ENCODE results near the gene UQCRH.

The UQCRH gene

DNA sequence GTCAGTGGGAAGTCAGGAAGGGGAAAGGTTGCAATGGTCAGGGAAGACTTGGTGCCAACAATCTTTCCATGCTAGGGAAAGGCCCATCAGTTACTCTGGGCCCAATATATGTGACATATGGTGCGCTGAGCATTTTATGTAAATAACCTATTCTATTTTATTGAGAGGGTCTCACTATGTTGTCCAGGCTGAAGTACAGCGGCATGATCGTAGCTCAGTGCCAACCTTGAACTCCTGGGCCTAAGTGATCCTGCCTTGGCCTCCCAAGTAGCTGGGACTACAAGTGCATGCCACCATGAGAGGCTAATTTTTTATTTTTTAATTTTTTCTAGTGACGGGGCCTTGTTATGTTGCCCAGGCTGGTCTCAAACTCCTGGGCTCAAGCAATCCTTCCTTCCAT is 6.8 kb downstream of the UQCRH start:
- POLR2A ChIA-PET = interaction anchor here (1.0 kb wide), 1 partner anchor 178 kb away, joined by 3 read pairs; no protein-coding TSS in a partner anchor
- no peaks in the 10 kb centered on the region for H3K4me1 ChIP-seq (ENCODE audit: control insufficient read depth, insufficient read depth, low read length)
- no peak overlapping the region for H3K4me3 ChIP-seq (ENCODE audit: low read depth, low read length)
- peaks cover 46 to 86% of the 10 kb centered on the region in 2 experiments for H3K36me3 ChIP-seq (ENCODE audit: control insufficient read depth in 2 of 2, insufficient read depth in 1 of 2, low read length in 2 of 2)
- H3K27ac ChIP-seq (ENCODE audit: extremely low read depth, low read depth, low read length) = no peak overlapping the region
- TF ChIP-seq ZNF311 (tag by site-specific recombination; IDR thresholded peaks at IDR 0.05; ENCODE audit: borderline replicate concordance) (no peak), ZNF121 (tag by site-specific recombination; IDR thresholded peaks at IDR 0.05) (peak; percentile 88)
- CTCF ChIA-PET = interaction anchor here (1.0 kb wide), 1 partner anchor 23 kb away, joined by 4 read pairs; no protein-coding TSS in a partner anchor
- H3K9me3 ChIP-seq (ENCODE audit: control insufficient read depth, insufficient read depth, low read depth, low read length) = no peaks in the 10 kb centered on the region

DNA sequence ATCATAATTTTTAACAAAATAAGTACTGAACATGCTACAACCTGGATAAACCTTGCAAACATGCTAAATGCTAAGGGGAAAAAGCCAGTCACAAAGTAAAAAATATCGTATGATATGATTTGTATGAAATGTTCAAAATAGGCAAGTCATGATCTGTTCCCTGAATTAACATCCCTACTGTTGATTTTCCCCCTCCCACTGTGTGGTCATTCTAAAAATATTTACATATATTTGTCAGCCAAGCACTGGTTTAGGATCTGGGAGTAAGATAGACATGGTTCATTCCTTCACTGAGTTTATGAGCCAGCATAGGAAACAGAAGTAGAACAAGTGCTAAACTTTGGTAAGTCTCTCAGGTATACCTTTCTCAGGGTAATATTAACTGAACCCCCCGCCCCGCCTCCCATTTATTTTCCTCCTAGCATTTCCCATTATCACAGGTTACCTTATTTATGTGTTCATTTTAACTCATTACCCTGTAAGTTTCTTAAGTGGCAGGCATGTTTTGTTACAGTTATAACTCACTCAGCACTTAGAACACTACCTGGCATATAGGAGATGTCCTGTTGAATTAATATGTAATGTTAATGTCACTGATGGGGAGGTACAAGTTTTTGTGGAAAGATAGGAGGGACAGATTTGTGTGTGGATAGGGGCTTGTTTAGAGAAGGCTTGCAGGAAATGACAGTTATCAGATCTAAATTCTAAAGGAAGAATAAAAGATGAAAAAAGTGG is 12.3 kb downstream of the UQCRH start:
- Histone ChIP-seq H3K4me1 (ENCODE audit: control insufficient read depth, insufficient read depth, low read length) (no peaks in the 10 kb centered on the region), H3K36me3 (ENCODE audit: control insufficient read depth in 2 of 2, insufficient read depth in 1 of 2, low read length in 2 of 2) (peaks cover 50 to 64% of the 10 kb centered on the region in 2 experiments), H3K4me3 (ENCODE audit: low read depth, low read length) (no peak overlapping the region), H3K9me3 (ENCODE audit: control insufficient read depth, insufficient read depth, low read depth, low read length) (no peaks in the 10 kb centered on the region), H3K27ac (ENCODE audit: extremely low read depth, low read depth, low read length) (no peak overlapping the region)
- ChIA-PET CTCF (interaction anchor here (0.6 kb wide), 1 partner anchor 801 kb away, joined by 3 read pairs; no protein-coding TSS in a partner anchor), POLR2A (interaction anchor here (0.6 to 1.1 kb wide), 2 partner anchors 13 to 31 kb away, joined by 3 to 4 read pairs; partner anchors contain the start of gene LRRC41)
- TF ChIP-seq, protein P1, sequence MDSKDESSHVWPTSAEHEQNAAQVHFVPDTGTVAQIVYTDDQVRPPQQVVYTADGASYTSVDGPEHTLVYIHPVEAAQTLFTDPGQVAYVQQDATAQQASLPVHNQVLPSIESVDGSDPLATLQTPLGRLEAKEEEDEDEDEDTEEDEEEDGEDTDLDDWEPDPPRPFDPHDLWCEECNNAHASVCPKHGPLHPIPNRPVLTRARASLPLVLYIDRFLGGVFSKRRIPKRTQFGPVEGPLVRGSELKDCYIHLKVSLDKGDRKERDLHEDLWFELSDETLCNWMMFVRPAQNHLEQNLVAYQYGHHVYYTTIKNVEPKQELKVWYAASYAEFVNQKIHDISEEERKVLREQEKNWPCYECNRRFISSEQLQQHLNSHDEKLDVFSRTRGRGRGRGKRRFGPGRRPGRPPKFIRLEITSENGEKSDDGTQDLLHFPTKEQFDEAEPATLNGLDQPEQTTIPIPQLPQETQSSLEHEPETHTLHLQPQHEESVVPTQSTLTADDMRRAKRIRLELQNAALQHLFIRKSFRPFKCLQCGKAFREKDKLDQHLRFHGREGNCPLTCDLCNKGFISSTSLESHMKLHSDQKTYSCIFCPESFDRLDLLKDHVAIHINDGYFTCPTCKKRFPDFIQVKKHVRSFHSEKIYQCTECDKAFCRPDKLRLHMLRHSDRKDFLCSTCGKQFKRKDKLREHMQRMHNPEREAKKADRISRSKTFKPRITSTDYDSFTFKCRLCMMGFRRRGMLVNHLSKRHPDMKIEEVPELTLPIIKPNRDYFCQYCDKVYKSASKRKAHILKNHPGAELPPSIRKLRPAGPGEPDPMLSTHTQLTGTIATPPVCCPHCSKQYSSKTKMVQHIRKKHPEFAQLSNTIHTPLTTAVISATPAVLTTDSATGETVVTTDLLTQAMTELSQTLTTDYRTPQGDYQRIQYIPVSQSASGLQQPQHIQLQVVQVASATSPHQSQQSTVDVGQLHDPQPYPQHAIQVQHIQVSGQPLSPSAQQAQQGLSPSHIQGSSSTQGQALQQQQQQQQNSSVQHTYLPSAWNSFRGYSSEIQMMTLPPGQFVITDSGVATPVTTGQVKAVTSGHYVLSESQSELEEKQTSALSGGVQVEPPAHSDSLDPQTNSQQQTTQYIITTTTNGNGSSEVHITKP (tag by site-specific recombination; IDR thresholded peaks at IDR 0.05) = peak; percentile 55; the same call in 1 of the 2 replicates
- TF ChIP-seq ZFHX2 (tag by site-specific recombination; conservative IDR thresholded peaks at IDR 0.05) = no peak
- TF ChIP-seq ZNF10 (tag by site-specific recombination; IDR thresholded peaks at IDR 0.05) = no peak
- TF ChIP-seq TCF7L2 (IDR thresholded peaks at IDR 0.05; ENCODE audit: borderline replicate concordance, low read depth, low read length) = no peak

DNA sequence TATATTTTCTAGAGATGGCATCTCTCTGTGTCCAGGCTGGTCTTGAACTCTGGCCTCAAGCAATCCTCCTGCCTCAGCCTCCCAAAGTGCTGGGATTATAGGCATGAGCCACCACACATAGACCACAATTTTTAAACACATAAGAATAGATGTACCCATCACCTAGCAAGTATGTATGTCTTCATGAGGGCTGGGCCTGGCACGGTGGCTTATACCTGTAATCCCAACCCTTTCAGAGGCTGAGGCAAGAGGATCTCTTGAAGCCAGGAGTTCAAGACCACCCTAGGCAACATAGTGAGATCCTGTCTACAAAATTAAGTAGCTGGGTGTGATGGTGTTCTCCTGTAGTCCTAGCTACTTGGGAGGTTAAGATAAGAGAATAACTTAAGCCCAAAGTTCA is 13.8 kb downstream of the UQCRH start:
- ChIA-PET CTCF (interaction anchor here (0.9 to 1.3 kb wide), 2 partner anchors 16 to 23 kb away, joined by 4 read pairs; no protein-coding TSS in a partner anchor), POLR2A (interaction anchor here (1.5 to 1.6 kb wide), 2 partner anchors 14 to 23 kb away, joined by 6 read pairs; partner anchors contain the start of genes LRRC41, NSUN4 and UQCRH)
- peaks cover 36 to 49% of the 10 kb centered on the region in 2 experiments for H3K36me3 ChIP-seq (ENCODE audit: control insufficient read depth in 2 of 2, insufficient read depth in 1 of 2, low read length in 2 of 2)
- H3K4me1 ChIP-seq (ENCODE audit: control insufficient read depth, insufficient read depth, low read length) = no peaks in the 10 kb centered on the region
- TF ChIP-seq ZNF585B (tag by site-specific recombination; IDR thresholded peaks at IDR 0.05) (no peak), ZNF175 (tag by site-specific recombination; IDR thresholded peaks at IDR 0.05) (no peak), ZNF37A (tag by site-specific recombination; IDR thresholded peaks at IDR 0.05) (no peak), ZNF473 (tag by site-specific recombination; IDR thresholded peaks at IDR 0.05) (no peak), ZNF529 (tag by site-specific recombination; IDR thresholded peaks at IDR 0.05; ENCODE audit: insufficient replicate concordance) (no peak), ZNF48 (tag by site-specific recombination; IDR thresholded peaks at IDR 0.05) (no peak), WT1 (tag by site-specific recombination; IDR thresholded peaks at IDR 0.05) (no peak), ZNF777 (tag by site-specific recombination; IDR thresholded peaks at IDR 0.05; ENCODE audit: borderline replicate concordance) (no peak)
- TF ChIP-seq, protein P2, sequence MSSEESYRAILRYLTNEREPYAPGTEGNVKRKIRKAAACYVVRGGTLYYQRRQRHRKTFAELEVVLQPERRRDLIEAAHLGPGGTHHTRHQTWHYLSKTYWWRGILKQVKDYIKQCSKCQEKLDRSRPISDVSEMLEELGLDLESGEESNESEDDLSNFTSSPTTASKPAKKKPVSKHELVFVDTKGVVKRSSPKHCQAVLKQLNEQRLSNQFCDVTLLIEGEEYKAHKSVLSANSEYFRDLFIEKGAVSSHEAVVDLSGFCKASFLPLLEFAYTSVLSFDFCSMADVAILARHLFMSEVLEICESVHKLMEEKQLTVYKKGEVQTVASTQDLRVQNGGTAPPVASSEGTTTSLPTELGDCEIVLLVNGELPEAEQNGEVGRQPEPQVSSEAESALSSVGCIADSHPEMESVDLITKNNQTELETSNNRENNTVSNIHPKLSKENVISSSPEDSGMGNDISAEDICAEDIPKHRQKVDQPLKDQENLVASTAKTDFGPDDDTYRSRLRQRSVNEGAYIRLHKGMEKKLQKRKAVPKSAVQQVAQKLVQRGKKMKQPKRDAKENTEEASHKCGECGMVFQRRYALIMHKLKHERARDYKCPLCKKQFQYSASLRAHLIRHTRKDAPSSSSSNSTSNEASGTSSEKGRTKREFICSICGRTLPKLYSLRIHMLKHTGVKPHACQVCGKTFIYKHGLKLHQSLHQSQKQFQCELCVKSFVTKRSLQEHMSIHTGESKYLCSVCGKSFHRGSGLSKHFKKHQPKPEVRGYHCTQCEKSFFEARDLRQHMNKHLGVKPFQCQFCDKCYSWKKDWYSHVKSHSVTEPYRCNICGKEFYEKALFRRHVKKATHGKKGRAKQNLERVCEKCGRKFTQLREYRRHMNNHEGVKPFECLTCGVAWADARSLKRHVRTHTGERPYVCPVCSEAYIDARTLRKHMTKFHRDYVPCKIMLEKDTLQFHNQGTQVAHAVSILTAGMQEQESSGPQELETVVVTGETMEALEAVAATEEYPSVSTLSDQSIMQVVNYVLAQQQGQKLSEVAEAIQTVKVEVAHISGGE (tag by site-specific recombination; conservative IDR thresholded peaks at IDR 0.05; ENCODE audit: low read depth) = no peak
- no peaks in the 10 kb centered on the region for H3K9me3 ChIP-seq (ENCODE audit: control insufficient read depth, insufficient read depth, low read depth, low read length)
- H3K4me3 ChIP-seq (ENCODE audit: low read depth, low read length) = no peak overlapping the region
- H3K27ac ChIP-seq (ENCODE audit: extremely low read depth, low read depth, low read length) = no peak overlapping the region
